OCI-LY3 (cell line): ENCODE measurements around the gene NCBP3.

Source experiments
- H2AFZ ChIP-seq: fragments of 200-600, 300-600 bp; shearing (Covaris generic); 2 replicates; pipeline ENCODE4 v1.6.0; 2014; ENCODE audit warnings: antibody characterized with exemption, low read depth, low read length
- H3K27ac ChIP-seq: fragments of 200-600, 300-600 bp; sonication (generic); 2 replicates; pipeline ENCODE4 v1.5.1; 2014; ENCODE audit warnings: mild to moderate bottlenecking, low read length, moderate library complexity, mixed read lengths
- H3K27me3 ChIP-seq: fragments of 200-600, 300-600 bp; sonication (generic); 2 replicates; pipeline ENCODE4 v1.6.1; 2014; ENCODE audit warnings: low read depth, low read length, mixed read lengths
- H3K36me3 ChIP-seq: fragments of 200-600, 300-600 bp; sonication (generic); replicated peaks from 2 replicates; pipeline ENCODE3; 2014; ENCODE audit warnings: low read depth, low read length, mixed read lengths
- H3K4me1 ChIP-seq: fragments of 300-600, 200-600 bp; sonication (generic); 2 replicates; pipeline ENCODE4 v1.6.1; 2014; ENCODE audit warnings: low read length, mixed read lengths
- H3K4me2 ChIP-seq: fragments of 200-600, 300-600 bp; sonication (generic); 2 replicates; pipeline ENCODE4 v1.6.1; 2014; ENCODE audit warnings: low read length, mixed read lengths
- H3K4me3 ChIP-seq: fragments of 300-600, 200-600 bp; sonication (generic); 2 replicates; pipeline ENCODE4 v1.5.1; 2014; ENCODE audit warnings: antibody characterized with exemption, mild to moderate bottlenecking, low read length, moderate library complexity
- H3K79me2 ChIP-seq: fragments of 300-600, 200-600 bp; shearing (Covaris generic); 2 replicates; pipeline ENCODE4 v1.6.1; 2014; ENCODE audit warnings: mild to moderate bottlenecking, low read length, mixed read lengths
- H3K9ac ChIP-seq: fragments of 300-600, 200-600 bp; shearing (Covaris generic); 2 replicates; pipeline ENCODE4 v1.6.0; 2014; ENCODE audit warnings: mild to moderate bottlenecking, low read length, moderate library complexity
- H3K9me3 ChIP-seq: fragments of 200-600, 300-600 bp; shearing (Covaris generic); 2 replicates; pipeline ENCODE4 v1.6.1; 2014; ENCODE audit warnings: low read length, mixed read lengths; ENCODE audit not compliant: insufficient read depth
- H4K20me1 ChIP-seq: fragments of 200-600, 300-600 bp; sonication (generic); 2 replicates; pipeline ENCODE4 v1.6.1; 2016; ENCODE audit warnings: low read length, mixed read lengths; ENCODE audit not compliant: insufficient read depth
- EZH2phosphoT487 ChIP-seq: fragments of 200-600 bp; shearing (Covaris generic); IDR thresholded peaks from 2 replicates; pipeline ENCODE4 v1.6.1; 2018; ENCODE audit warnings: antibody characterized with exemption, mixed run types, low read depth
- TF ChIP-seq, protein P1 (sequence below): fragments of 200-600, 300-600 bp; sonication (generic); IDR thresholded peaks from 2 replicates; pipeline ENCODE4 v1.5.1; 2014; ENCODE audit warnings: antibody characterized with exemption, low read length, low read depth

Gene NCBP3

GRCh38 chr17:3821101-3821500, 24.9 kb downstream of the NCBP3 start:
- H3K4me2 ChIP-seq, result no peak overlapping the region
- H3K9ac ChIP-seq, result no peak overlapping the region
- peaks cover 21% of the 10 kb centered on the region for H3K36me3 ChIP-seq
- no peaks in the 10 kb centered on the region for H4K20me1 ChIP-seq
- H3K27me3 ChIP-seq, result no peaks in the 10 kb centered on the region
- H3K79me2 ChIP-seq, result no peaks in the 10 kb centered on the region
- H3K27ac ChIP-seq, result no peak overlapping the region
- no peak overlapping the region for H2AFZ ChIP-seq
- no peak overlapping the region for H3K4me3 ChIP-seq
- H3K9me3 ChIP-seq, result no peaks in the 10 kb centered on the region
- no peaks in the 10 kb centered on the region for H3K4me1 ChIP-seq
- TF ChIP-seq, protein P1, sequence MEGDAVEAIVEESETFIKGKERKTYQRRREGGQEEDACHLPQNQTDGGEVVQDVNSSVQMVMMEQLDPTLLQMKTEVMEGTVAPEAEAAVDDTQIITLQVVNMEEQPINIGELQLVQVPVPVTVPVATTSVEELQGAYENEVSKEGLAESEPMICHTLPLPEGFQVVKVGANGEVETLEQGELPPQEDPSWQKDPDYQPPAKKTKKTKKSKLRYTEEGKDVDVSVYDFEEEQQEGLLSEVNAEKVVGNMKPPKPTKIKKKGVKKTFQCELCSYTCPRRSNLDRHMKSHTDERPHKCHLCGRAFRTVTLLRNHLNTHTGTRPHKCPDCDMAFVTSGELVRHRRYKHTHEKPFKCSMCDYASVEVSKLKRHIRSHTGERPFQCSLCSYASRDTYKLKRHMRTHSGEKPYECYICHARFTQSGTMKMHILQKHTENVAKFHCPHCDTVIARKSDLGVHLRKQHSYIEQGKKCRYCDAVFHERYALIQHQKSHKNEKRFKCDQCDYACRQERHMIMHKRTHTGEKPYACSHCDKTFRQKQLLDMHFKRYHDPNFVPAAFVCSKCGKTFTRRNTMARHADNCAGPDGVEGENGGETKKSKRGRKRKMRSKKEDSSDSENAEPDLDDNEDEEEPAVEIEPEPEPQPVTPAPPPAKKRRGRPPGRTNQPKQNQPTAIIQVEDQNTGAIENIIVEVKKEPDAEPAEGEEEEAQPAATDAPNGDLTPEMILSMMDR, result no peak
- TF ChIP-seq EZH2phosphoT487, result no peak

GRCh38 chr17:3818786-3819185, 27.3 kb downstream of the NCBP3 start:
- peaks cover 14% of the 10 kb centered on the region for H3K36me3 ChIP-seq
- no peak overlapping the region for H3K9ac ChIP-seq
- no peaks in the 10 kb centered on the region for H3K27me3 ChIP-seq
- TF ChIP-seq EZH2phosphoT487, result no peak
- no peak overlapping the region for H3K27ac ChIP-seq
- no peak overlapping the region for H2AFZ ChIP-seq
- no peaks in the 10 kb centered on the region for H3K79me2 ChIP-seq
- no peaks in the 10 kb centered on the region for H4K20me1 ChIP-seq
- H3K4me1 ChIP-seq, result no peaks in the 10 kb centered on the region
- no peak overlapping the region for H3K4me3 ChIP-seq
- no peak overlapping the region for H3K4me2 ChIP-seq
- H3K9me3 ChIP-seq, result no peaks in the 10 kb centered on the region

DNA sequence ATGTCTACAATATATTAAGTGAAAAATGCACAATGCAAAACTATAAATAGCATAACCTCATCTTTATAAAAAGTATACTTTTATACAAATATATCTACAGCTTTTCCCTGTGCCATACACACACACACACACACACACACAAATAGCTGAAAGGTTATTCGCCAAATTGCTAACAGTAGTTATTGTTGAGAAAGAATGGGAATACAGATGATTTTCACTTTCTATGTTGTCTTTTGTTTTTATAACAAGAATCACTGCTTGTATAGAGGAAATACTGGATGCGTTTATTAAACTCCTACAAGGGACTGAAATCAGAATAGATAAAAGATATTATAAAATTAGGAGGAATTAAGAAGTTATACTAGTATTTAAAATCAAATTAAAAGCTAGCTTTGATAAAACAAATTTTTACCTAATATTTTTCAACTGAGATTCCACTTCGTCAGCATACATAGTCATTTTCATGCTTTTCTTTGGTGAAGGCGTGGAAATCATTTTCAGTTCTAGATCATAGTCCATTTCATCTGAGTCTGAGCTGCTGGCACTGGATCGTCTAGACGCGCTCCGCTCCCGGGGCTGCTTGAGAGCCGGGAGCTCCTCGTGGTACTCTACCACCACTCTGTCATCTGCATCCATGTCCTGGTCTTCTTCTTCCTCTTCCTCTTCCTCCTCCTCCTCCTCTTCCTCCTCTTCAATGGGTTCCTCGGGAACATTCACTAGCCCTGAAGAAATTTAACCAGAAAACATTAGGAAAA, 28.0 kb downstream of the NCBP3 start:
- H3K4me3 ChIP-seq, result no peak overlapping the region
- no peaks in the 10 kb centered on the region for H3K27me3 ChIP-seq
- H3K9ac ChIP-seq, result no peak overlapping the region
- peaks cover 11% of the 10 kb centered on the region for H3K36me3 ChIP-seq
- no peaks in the 10 kb centered on the region for H4K20me1 ChIP-seq
- no peak overlapping the region for H2AFZ ChIP-seq
- H3K4me1 ChIP-seq, result no peaks in the 10 kb centered on the region
- no peaks in the 10 kb centered on the region for H3K9me3 ChIP-seq
- no peaks in the 10 kb centered on the region for H3K79me2 ChIP-seq
- no peak for TF ChIP-seq EZH2phosphoT487
- TF ChIP-seq, protein P1, result no peak
- no peak overlapping the region for H3K4me2 ChIP-seq
- H3K27ac ChIP-seq, result no peak overlapping the region

DNA sequence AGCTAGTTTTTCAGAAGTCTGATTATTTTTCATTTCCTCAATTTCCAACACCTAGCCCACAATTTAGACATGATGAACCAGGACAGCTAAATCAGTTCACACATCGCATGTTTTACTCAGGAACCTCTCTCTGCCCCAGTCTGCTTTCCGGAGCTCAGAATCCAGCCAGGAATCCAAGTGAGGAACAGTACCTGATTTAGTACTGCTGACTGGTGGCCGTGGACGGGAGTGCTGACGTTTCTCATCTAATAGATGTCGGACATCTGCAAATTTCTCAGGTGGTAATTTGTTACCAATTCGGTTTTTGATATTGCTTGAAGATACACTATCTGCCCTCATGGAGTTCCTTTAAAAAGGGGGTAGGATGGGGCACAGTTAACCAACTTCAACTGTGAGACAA, 30.1 kb downstream of the NCBP3 start:
- Histone ChIP-seq H3K36me3 (peaks cover under 1% of the 10 kb centered on the region), H3K27me3 (no peaks in the 10 kb centered on the region), H3K4me2 (no peak overlapping the region), H3K4me1 (no peaks in the 10 kb centered on the region), H4K20me1 (no peaks in the 10 kb centered on the region), H3K9ac (no peak overlapping the region), H3K4me3 (no peak overlapping the region), H3K27ac (no peak overlapping the region), H2AFZ (no peak overlapping the region), H3K79me2 (no peaks in the 10 kb centered on the region), H3K9me3 (no peaks in the 10 kb centered on the region)
- TF ChIP-seq, protein P1, result no peak
- no peak for TF ChIP-seq EZH2phosphoT487
